ENCODE measurements around the gene NMRAL1.

The NMRAL1 gene

DNA sequence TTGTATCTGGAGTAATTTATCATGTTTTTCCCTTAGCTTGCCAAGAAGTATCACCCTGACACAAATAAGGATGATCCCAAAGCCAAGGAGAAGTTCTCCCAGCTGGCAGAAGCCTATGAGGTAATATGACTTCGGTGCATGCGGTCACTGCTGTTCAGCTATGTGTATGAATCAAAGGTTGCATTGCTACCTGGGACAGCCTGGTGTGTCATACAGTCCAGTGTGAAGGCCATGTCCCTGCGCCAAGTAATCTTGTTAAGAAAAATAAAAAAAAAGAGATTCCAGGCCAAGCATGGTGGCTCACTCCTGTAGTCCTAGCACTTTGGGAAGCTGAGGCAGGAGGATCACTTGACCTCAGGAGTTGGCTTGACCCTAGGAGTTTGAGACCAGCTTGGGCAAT lies 37.1 kb downstream of the NMRAL1 start:
- CTCF ChIA-PET: no interaction called here
- Mint-ChIP-seq H3K4me3 (no peak overlapping the region), H3K9me3 (no peaks in the 10 kb centered on the region), H3K36me3 (peaks cover 55% of the 10 kb centered on the region), H3K27ac (peak overlapping the region; percentile 11), H3K4me1 (peaks cover 8% of the 10 kb centered on the region), H3K27me3 (no peaks in the 10 kb centered on the region)
- no peak for DNase-seq

- no peak for DNase-seq
- Mint-ChIP-seq H3K9me3 (no peaks in the 10 kb centered on the region), H3K27me3 (no peaks in the 10 kb centered on the region), H3K36me3 (peaks cover 44% of the 10 kb centered on the region), H3K4me3 (no peak overlapping the region), H3K4me1 (peaks cover 8% of the 10 kb centered on the region), H3K27ac (no peak overlapping the region)
- CTCF ChIA-PET: no interaction called here
Observed at GRCh38 chr16:4435337-4436067, 38.9 kb downstream of the NMRAL1 start.

- H3K36me3 Mint-ChIP-seq: peaks cover 44% of the 10 kb centered on the region
- H3K27me3 Mint-ChIP-seq: no peaks in the 10 kb centered on the region
- DNase-seq: no peak
- CTCF ChIA-PET: no interaction called here
- H3K4me1 Mint-ChIP-seq: peaks cover 2% of the 10 kb centered on the region
- no peak overlapping the region for H3K27ac Mint-ChIP-seq
- no peak overlapping the region for H3K4me3 Mint-ChIP-seq
- no peaks in the 10 kb centered on the region for H3K9me3 Mint-ChIP-seq
Observed at GRCh38 chr16:4433914-4434787, 40.3 kb downstream of the NMRAL1 start.

GRCh38 chr16:4433228-4433627 lies 41.2 kb downstream of the NMRAL1 start:
- H3K36me3 Mint-ChIP-seq: peaks cover 45% of the 10 kb centered on the region
- CTCF ChIA-PET: no interaction called here

DNA sequence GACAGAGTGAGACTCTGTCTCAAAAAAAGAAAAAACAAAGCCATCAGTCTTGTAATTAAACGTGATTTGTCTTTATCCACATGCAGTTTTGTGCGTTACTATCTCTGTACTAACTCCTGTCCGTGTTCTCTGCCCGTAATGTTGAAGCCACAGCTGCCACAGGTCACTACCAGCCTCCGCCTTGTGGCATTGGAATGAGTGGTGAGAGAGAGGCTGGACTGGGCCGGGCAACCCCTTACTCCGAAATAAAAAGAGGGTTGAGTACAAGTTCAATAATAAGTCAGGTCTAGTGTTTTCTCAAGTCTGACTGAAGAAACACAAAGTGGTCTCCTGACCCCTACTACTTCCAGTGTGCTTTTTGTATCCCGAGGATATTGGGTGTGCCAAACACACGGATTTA lies 43.4 kb downstream of the NMRAL1 start:
- peaks cover 43% of the 10 kb centered on the region for H3K36me3 Mint-ChIP-seq
- no peak for DNase-seq
- H3K27me3 Mint-ChIP-seq: no peaks in the 10 kb centered on the region
- H3K27ac Mint-ChIP-seq: no peak overlapping the region
- peaks cover 22% of the 10 kb centered on the region for H3K4me1 Mint-ChIP-seq
- H3K4me3 Mint-ChIP-seq: no peak overlapping the region
- CTCF ChIA-PET: no interaction called here
- H3K9me3 Mint-ChIP-seq: no peaks in the 10 kb centered on the region

More at GRCh38 chr16:4433228-4433627, 41.2 kb downstream of the NMRAL1 start:
- DNase-seq: no peak
- H3K4me1 Mint-ChIP-seq: peaks cover 4% of the 10 kb centered on the region
- no peak overlapping the region for H3K4me3 Mint-ChIP-seq
- H3K27me3 Mint-ChIP-seq: no peaks in the 10 kb centered on the region
- peak overlapping the region; percentile 24 for H3K27ac Mint-ChIP-seq
- no peaks in the 10 kb centered on the region for H3K9me3 Mint-ChIP-seq

- Mint-ChIP-seq H3K9me3 (no peaks in the 10 kb centered on the region), H3K27ac (no peak overlapping the region), H3K36me3 (peaks cover 28% of the 10 kb centered on the region), H3K4me1 (peaks cover 34% of the 10 kb centered on the region), H3K27me3 (no peaks in the 10 kb centered on the region), H3K4me3 (peak overlapping the region; percentile 21)
- no peak for DNase-seq
- CTCF ChIA-PET: interaction anchor here (1.0 kb wide), 1 partner anchor 24 kb away, joined by 3 read pairs; no protein-coding TSS in a partner anchor
Observed at GRCh38 chr16:4428500-4428899, 45.9 kb downstream of the NMRAL1 start.

- Mint-ChIP-seq H3K27ac (peak overlapping the region; percentile 98), H3K27me3 (no peaks in the 10 kb centered on the region), H3K4me3 (peak overlapping the region; percentile 88), H3K36me3 (peaks cover 23% of the 10 kb centered on the region), H3K4me1 (peaks cover 35% of the 10 kb centered on the region), H3K9me3 (no peaks in the 10 kb centered on the region)
- CTCF ChIA-PET: no interaction called here
- no peak for DNase-seq
Observed at GRCh38 chr16:4426722-4427372, 47.6 kb downstream of the NMRAL1 start.

- no peak for DNase-seq
- Mint-ChIP-seq H3K36me3 (peaks cover 21% of the 10 kb centered on the region), H3K4me3 (peak overlapping the region; percentile 88), H3K9me3 (no peaks in the 10 kb centered on the region), H3K27ac (peak overlapping the region; percentile 98), H3K4me1 (peaks cover 35% of the 10 kb centered on the region), H3K27me3 (no peaks in the 10 kb centered on the region)
- CTCF ChIA-PET: no interaction called here
Observed at GRCh38 chr16:4426021-4426684, 48.3 kb downstream of the NMRAL1 start.

GRCh38 chr16:4425378-4426020 lies 48.9 kb downstream of the NMRAL1 start, which contains the start of gene DNAJA3:
TSS of gene DNAJA3 (plus strand) at chr16:4425868. CDS start at chr16:4425882, 14 bp downstream.
- Mint-ChIP-seq H3K27me3 (no peaks in the 10 kb centered on the region), H3K36me3 (peaks cover 19% of the 10 kb centered on the region), H3K4me3 (peak within 1 kb of the TSS; percentile 88), H3K9me3 (no peaks in the 10 kb centered on the region), H3K4me1 (peaks cover 35% of the 10 kb centered on the region), H3K27ac (peak within 1 kb of the TSS; percentile 98)
- peak; percentile 94 for DNase-seq
- CTCF ChIA-PET: no interaction called here

DNA sequence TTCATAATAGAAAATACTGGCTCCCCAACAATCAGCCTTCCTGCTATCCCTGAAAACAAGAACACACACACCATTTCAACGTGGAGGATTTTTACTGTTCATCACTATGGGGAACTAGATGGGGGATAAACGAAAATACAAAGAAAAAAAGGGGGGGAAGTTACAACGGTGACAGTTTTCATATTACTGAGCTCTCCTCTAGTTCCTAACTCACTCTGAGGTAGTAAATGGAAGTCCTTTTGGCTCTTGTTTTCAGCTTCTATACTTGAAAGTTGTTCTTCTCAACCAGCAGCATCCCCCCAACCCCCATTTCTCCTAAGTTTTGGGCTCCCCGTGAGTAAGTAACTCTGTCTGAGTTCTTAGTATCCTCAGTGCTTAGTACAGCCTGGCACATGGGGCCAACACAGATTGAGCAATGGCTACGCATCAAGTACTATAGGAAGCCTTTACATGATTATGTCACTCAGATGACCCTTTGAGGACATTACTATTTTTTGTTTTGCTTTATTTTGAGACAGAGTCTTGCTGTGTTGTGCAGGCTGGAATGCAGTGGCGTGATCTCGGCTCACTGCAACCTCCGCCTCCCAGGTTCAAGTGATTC lies 53.8 kb downstream of the NMRAL1 start:
- H3K27me3 Mint-ChIP-seq: peaks cover 13% of the 10 kb centered on the region
- H3K27ac Mint-ChIP-seq: no peak overlapping the region
- DNase-seq: no peak
- H3K4me1 Mint-ChIP-seq: peaks cover 20% of the 10 kb centered on the region
- CTCF ChIA-PET: no interaction called here
- H3K4me3 Mint-ChIP-seq: no peak overlapping the region
- no peaks in the 10 kb centered on the region for H3K36me3 Mint-ChIP-seq
- no peaks in the 10 kb centered on the region for H3K9me3 Mint-ChIP-seq

GRCh38 chr16:4419402-4419959 lies 54.9 kb downstream of the NMRAL1 start:
- H3K27ac Mint-ChIP-seq: no peak overlapping the region
- H3K9me3 Mint-ChIP-seq: no peaks in the 10 kb centered on the region
- peaks cover 13% of the 10 kb centered on the region for H3K27me3 Mint-ChIP-seq
- DNase-seq: no peak
- peaks cover 25% of the 10 kb centered on the region for H3K4me1 Mint-ChIP-seq
- no peak overlapping the region for H3K4me3 Mint-ChIP-seq
- CTCF ChIA-PET: interaction anchor here (0.6 to 2.0 kb wide), 3 partner anchors 16 to 132 kb away, joined by 3 to 10 read pairs (median 3); no protein-coding TSS in a partner anchor
- H3K36me3 Mint-ChIP-seq: peaks cover 6% of the 10 kb centered on the region

DNA sequence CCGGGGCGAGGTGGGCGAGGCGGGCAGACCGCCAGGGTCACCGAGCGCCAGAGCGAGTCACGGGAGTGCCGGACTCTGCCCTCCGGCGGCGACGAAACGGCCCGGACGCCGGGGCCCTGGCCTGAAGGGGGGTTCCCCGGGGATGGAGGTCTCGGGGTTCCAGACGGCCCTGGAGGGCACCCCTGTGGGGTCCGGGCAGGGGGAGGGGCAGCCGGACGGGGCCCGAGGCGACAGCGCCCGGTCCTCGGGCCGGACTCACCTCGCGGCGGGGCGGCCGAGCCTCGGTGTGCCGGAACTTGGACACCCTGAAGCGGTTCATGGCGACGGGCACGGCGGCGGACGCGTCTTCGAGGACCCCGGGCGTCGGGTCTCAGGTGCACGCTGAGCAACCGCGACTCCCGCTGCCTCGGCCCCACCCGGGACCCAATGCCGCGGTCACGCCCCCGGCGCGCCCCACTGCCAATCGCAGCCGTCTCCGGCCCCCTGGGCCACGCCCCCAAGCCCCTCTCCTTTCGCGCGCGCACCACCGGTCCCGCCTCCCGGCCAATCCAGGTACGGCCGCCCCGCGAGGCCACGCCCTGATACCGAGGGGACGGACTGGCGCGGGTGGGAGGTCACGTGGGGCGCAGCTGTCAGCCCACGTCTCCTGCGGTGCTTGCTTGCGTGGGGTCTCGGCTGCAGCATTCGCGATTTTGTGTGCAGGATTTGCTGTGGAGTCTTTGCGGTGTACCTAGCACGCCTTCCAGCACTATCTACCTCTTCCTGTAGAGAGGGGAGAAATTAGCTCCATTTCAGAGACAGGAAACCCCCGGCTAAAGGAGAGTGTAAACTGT lies 58.0 kb downstream of the NMRAL1 start, which contains the start of gene CORO7:
Gene CORO7 (minus strand): TSS at position 397 of the 833 bp plus-strand sequence. CDS start 78 bp downstream, at position 319.
- peaks cover 13% of the 10 kb centered on the region for H3K27me3 Mint-ChIP-seq
- H3K9me3 Mint-ChIP-seq: no peaks in the 10 kb centered on the region
- H3K4me1 Mint-ChIP-seq: peaks cover 44% of the 10 kb centered on the region
- H3K27ac Mint-ChIP-seq: peak within 1 kb of the TSS; percentile 96
- DNase-seq: peak; percentile 99
- H3K36me3 Mint-ChIP-seq: peaks cover 20% of the 10 kb centered on the region
- CTCF ChIA-PET: interaction anchor here (0.6 to 6.5 kb wide), 4 partner anchors 13 to 540 kb away, joined by 3 to 38 read pairs (median 4); partner anchors contain the start of gene HMOX2
- H3K4me3 Mint-ChIP-seq: peak within 1 kb of the TSS; percentile 82

All from activated naive CD4-positive, alpha-beta T cell treated with anti-CD3 and anti-CD28 coated beads, Interleukin-2, amount 10 ng/mL, durations not matched to agents 7 days and 5 days (primary cell).